Activated CD8-positive, alpha-beta memory T cell treated with anti-CD3 and anti-CD28 coated beads, Interleukin-2, amount 10 ng/mL, durations not matched to agents 7 days and 5 days (primary cell): ENCODE data around the gene FAT3. TPM values are rescaled to one million over a fixed set of nuclear protein-coding genes. Genes with fewer than 3 reads are reported as not detected.

Source experiments
- ATAC-seq: fragments of 150-1000 bp; cut with Tn5 transposase; one replicate; pipeline ENCODE4 v1.10.0; 2021; ENCODE audit warnings: moderate library complexity
- CTCF ChIA-PET: fragments of 350-600 bp; sonication (Branson Sonifier 250); formaldehyde crosslinking; loops from one replicate; lab custom pipeline; 2021; ENCODE audit warnings: antibody characterized with exemption; lab: Charles Lee
- DNase-seq: peaks from one replicate; pipeline ENCODE4 v3.0.0-alpha.2; 2020
- H3K27ac Mint-ChIP-seq: one replicate; pipeline ENCODE4 v1.8.0; 2021; ENCODE audit warnings: mild to moderate bottlenecking, mixed read lengths
- H3K27me3 Mint-ChIP-seq: one replicate; pipeline ENCODE4 v1.8.0; 2021; ENCODE audit warnings: mixed read lengths
- H3K36me3 Mint-ChIP-seq: one replicate; pipeline ENCODE4 v1.8.0; 2021; ENCODE audit warnings: mild to moderate bottlenecking, mixed read lengths
- H3K4me1 Mint-ChIP-seq: one replicate; pipeline ENCODE4 v1.8.0; 2021; ENCODE audit warnings: mixed read lengths
- H3K4me3 Mint-ChIP-seq: one replicate; pipeline ENCODE4 v1.8.0; 2021; ENCODE audit warnings: mild to moderate bottlenecking, moderate library complexity, mixed read lengths
- H3K9me3 Mint-ChIP-seq: one replicate; pipeline ENCODE4 v1.8.0; 2022; ENCODE audit warnings: low read depth, mixed read lengths
- total RNA-seq, 2 experiments: library from RNA; stranded (reverse); gene quantifications; one replicate each; pipeline ENCODE4 v1.2.3, GENCODE V29; 2021

Gene FAT3
- total RNA-seq, 2 experiments from 2014 or later: not detected

- peaks cover 17% of the 10 kb centered on the region for H3K27me3 Mint-ChIP-seq
Observed at GRCh38 chr11:92219476-92219875, 5.1 kb upstream of the FAT3 start.

GRCh38 chr11:92222701-92223100, 1.9 kb upstream of the FAT3 start:
- no peak for ATAC-seq
- DNase-seq: no peak
- Mint-ChIP-seq H3K9me3 (no peaks in the 10 kb centered on the region), H3K27ac (no peak overlapping the region), H3K4me1 (no peaks in the 10 kb centered on the region), H3K27me3 (peaks cover 41% of the 10 kb centered on the region), H3K4me3 (no peak overlapping the region), H3K36me3 (peaks cover 5% of the 10 kb centered on the region)
- CTCF ChIA-PET: no interaction called here

More at GRCh38 chr11:92219476-92219875, 5.1 kb upstream of the FAT3 start:
- DNase-seq (no peak), ATAC-seq (no peak)
- Mint-ChIP-seq H3K4me3 (no peak overlapping the region), H3K9me3 (no peaks in the 10 kb centered on the region), H3K4me1 (no peaks in the 10 kb centered on the region), H3K27ac (no peak overlapping the region), H3K36me3 (peaks cover 2% of the 10 kb centered on the region)
- CTCF ChIA-PET: no interaction called here

DNA sequence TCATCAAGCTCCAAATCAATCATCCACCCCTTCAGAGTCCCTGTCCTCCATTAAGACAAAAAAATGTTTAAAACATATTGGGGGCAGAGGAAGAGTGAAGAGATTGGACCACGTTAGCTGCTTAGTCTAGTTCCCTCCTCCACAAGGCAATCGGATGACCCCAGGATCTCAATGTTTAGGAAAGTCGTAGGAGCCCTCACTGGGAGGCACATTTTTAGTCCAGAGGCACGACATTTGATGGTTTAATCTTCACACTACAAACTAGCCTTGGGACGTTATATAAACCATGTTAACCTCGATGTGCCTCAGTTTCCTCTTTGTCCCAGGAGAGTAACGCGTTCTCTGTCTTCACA, 588 bp upstream of the FAT3 start:
- Mint-ChIP-seq H3K36me3 (peaks cover 5% of the 10 kb centered on the region), H3K9me3 (no peaks in the 10 kb centered on the region), H3K4me1 (no peaks in the 10 kb centered on the region), H3K27ac (no peak overlapping the region), H3K27me3 (peaks cover 53% of the 10 kb centered on the region), H3K4me3 (no peak overlapping the region)
- CTCF ChIA-PET: no interaction called here
- no peak for ATAC-seq
- DNase-seq: no peak

DNA sequence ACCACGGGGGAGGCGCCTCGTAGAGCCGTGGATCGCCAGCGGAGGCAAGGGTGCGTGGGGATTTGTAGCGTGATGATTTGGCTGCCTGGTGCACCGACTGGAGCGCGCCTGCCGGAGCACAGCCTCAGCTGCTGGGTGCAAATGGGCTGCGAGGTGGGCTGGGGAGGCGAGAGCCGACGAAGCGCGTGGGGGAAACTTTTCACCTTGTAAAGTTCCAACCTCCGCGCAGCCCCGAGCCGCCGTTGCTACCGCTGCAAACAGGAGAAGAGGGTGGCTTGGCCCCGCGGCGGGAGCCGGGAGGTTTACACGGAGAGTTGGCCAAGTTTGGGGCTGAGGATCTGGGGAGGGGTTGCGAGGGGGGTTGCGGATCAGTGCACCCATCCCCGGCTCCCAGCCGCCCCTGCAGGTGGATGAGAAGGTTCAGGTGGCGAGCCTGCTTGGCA, 528 bp downstream of the FAT3 start:
- H3K4me3 Mint-ChIP-seq: no peak overlapping the region
- ATAC-seq: no peak
- no peaks in the 10 kb centered on the region for H3K4me1 Mint-ChIP-seq
- peaks cover 5% of the 10 kb centered on the region for H3K36me3 Mint-ChIP-seq
- H3K27ac Mint-ChIP-seq: no peak overlapping the region
- H3K9me3 Mint-ChIP-seq: no peaks in the 10 kb centered on the region
- H3K27me3 Mint-ChIP-seq: peaks cover 54% of the 10 kb centered on the region
- no peak for DNase-seq
- CTCF ChIA-PET: no interaction called here

- peaks cover 5% of the 10 kb centered on the region for H3K36me3 Mint-ChIP-seq
- DNase-seq: no peak
Observed at GRCh38 chr11:92225568-92226330, 1.1 kb downstream of the FAT3 start.

GRCh38 chr11:92226331-92227229, 2.0 kb downstream of the FAT3 start:
- no peaks in the 10 kb centered on the region for H3K4me1 Mint-ChIP-seq
- H3K36me3 Mint-ChIP-seq: peaks cover 5% of the 10 kb centered on the region
- H3K27me3 Mint-ChIP-seq: peaks cover 54% of the 10 kb centered on the region
- H3K27ac Mint-ChIP-seq: no peak overlapping the region
- no peak for ATAC-seq
- DNase-seq: no peak
- CTCF ChIA-PET: no interaction called here
- H3K9me3 Mint-ChIP-seq: no peaks in the 10 kb centered on the region
- no peak overlapping the region for H3K4me3 Mint-ChIP-seq

More at GRCh38 chr11:92225568-92226330, 1.1 kb downstream of the FAT3 start:
- no peak overlapping the region for H3K27ac Mint-ChIP-seq
- CTCF ChIA-PET: no interaction called here
- no peak overlapping the region for H3K4me3 Mint-ChIP-seq
- no peak for ATAC-seq
- no peaks in the 10 kb centered on the region for H3K9me3 Mint-ChIP-seq
- peaks cover 54% of the 10 kb centered on the region for H3K27me3 Mint-ChIP-seq
- H3K4me1 Mint-ChIP-seq: no peaks in the 10 kb centered on the region

GRCh38 chr11:92227230-92227814, 2.7 kb downstream of the FAT3 start:
- H3K27ac Mint-ChIP-seq: no peak overlapping the region
- H3K36me3 Mint-ChIP-seq: peaks cover 5% of the 10 kb centered on the region
- peaks cover 54% of the 10 kb centered on the region for H3K27me3 Mint-ChIP-seq
- CTCF ChIA-PET: no interaction called here
- no peak for ATAC-seq
- no peaks in the 10 kb centered on the region for H3K9me3 Mint-ChIP-seq
- no peaks in the 10 kb centered on the region for H3K4me1 Mint-ChIP-seq
- DNase-seq: no peak
- H3K4me3 Mint-ChIP-seq: no peak overlapping the region

- H3K27me3 Mint-ChIP-seq: peaks cover 49% of the 10 kb centered on the region
- no peaks in the 10 kb centered on the region for H3K4me1 Mint-ChIP-seq
- CTCF ChIA-PET: no interaction called here
- H3K9me3 Mint-ChIP-seq: no peaks in the 10 kb centered on the region
- DNase-seq: no peak
- ATAC-seq: no peak
- no peak overlapping the region for H3K27ac Mint-ChIP-seq
- no peak overlapping the region for H3K4me3 Mint-ChIP-seq
- peaks cover 5% of the 10 kb centered on the region for H3K36me3 Mint-ChIP-seq
Observed at GRCh38 chr11:92227959-92228935, 3.6 kb downstream of the FAT3 start.

DNA sequence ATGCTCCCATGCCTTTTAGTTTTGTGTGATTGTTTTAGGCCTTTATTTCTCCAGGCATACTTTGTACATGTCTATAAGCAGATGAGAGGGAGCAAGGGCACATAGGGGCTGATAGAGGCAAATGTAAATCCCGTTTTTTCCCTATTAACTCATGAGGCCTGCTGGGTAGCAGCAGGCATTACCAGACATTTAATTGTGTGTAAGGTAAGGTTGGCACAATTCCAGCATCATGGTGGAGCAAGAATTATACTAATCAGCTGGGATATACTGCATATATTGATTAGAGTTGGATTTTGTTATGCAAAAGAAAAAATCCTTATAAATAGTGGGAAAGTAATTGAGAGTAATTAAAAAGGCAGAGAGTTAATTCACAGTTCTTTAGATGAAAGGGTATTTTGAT, 12.2 kb downstream of the FAT3 start:
- Mint-ChIP-seq H3K36me3 (no peaks in the 10 kb centered on the region), H3K9me3 (no peaks in the 10 kb centered on the region), H3K27me3 (no peaks in the 10 kb centered on the region), H3K4me1 (no peaks in the 10 kb centered on the region), H3K4me3 (no peak overlapping the region), H3K27ac (no peak overlapping the region)
- ATAC-seq: no peak
- no peak for DNase-seq
- CTCF ChIA-PET: no interaction called here

DNA sequence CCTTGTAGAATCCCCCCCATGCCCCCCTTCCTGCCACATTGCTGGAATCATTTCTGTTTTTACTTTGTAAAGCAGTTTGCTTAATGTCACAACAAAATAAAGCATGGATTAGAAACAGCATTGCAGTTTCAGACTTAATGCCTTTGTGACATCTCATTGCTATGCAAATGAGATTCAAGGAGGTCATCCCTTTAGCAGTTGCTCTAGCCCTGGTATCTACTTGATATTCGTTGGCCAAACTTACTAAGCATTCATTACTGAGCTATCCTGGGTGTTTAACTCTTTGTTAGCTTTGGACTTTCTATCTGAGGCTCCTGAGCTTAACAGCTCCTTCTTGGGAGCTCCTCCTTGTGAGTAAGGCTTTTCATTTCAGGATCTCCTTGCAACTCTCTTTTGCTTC, 16.3 kb downstream of the FAT3 start:
- H3K4me3 Mint-ChIP-seq: no peak overlapping the region
- no peaks in the 10 kb centered on the region for H3K27me3 Mint-ChIP-seq
- H3K36me3 Mint-ChIP-seq: no peaks in the 10 kb centered on the region
- CTCF ChIA-PET: no interaction called here
- DNase-seq (no peak), ATAC-seq (no peak)
- H3K4me1 Mint-ChIP-seq: no peaks in the 10 kb centered on the region
- no peak overlapping the region for H3K27ac Mint-ChIP-seq
- H3K9me3 Mint-ChIP-seq: no peaks in the 10 kb centered on the region

- no peaks in the 10 kb centered on the region for H3K27me3 Mint-ChIP-seq
- no peak for ATAC-seq
- no peak overlapping the region for H3K27ac Mint-ChIP-seq
- no peaks in the 10 kb centered on the region for H3K9me3 Mint-ChIP-seq
- H3K4me3 Mint-ChIP-seq: no peak overlapping the region
- H3K36me3 Mint-ChIP-seq: no peaks in the 10 kb centered on the region
- CTCF ChIA-PET: no interaction called here
- no peak for DNase-seq
- H3K4me1 Mint-ChIP-seq: no peaks in the 10 kb centered on the region
Observed at GRCh38 chr11:92245700-92246271, 21.2 kb downstream of the FAT3 start.

DNA sequence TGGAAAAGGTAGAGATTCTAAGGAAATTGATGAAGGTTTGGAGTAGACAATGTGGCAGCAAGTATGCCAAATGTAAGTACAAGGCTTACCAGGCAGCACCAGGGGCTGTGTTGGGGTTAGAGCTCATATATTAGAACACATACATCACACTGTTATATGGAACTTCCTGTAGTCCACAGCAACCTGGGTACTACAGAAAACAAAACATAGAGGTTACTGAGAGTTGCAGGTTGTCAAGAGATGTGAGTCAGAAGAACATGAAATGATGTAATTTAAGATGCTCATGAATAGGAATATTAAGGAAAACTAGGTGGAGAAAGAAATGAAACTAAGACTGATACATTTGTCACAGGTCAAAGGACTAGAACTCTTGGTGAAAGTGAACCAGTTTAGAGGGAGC, 22.0 kb downstream of the FAT3 start:
- Mint-ChIP-seq H3K4me3 (no peak overlapping the region), H3K27me3 (no peaks in the 10 kb centered on the region)
- CTCF ChIA-PET: no interaction called here

More for the DNA sequence above, 22.0 kb downstream of the FAT3 start:
- Mint-ChIP-seq H3K36me3 (no peaks in the 10 kb centered on the region), H3K4me1 (no peaks in the 10 kb centered on the region), H3K9me3 (no peaks in the 10 kb centered on the region), H3K27ac (no peak overlapping the region)
- ATAC-seq (no peak), DNase-seq (no peak)
